ENCODE measurements around the gene IQSEC3.

IQSEC3 gene

GRCh38 chr12:144650-145284, 78.2 kb downstream of the IQSEC3 start:
- DNase-seq, result no peak

- DNase-seq, result no peak
These were observed 78.9 kb downstream of the IQSEC3 start for GRCh38 chr12:145369-145960.

GRCh38 chr12:147242-147641, 80.7 kb downstream of the IQSEC3 start:
- DNase-seq, result no peak

- no peak for DNase-seq
These were observed 82.3 kb downstream of the IQSEC3 start for GRCh38 chr12:148676-149416.

- DNase-seq, result no peak
These were observed 85.0 kb downstream of the IQSEC3 start for GRCh38 chr12:151579-151978.

- DNase-seq, result no peak
These were observed 85.9 kb downstream of the IQSEC3 start for GRCh38 chr12:152440-152839.

GRCh38 chr12:153080-153746, 86.6 kb downstream of the IQSEC3 start:
- DNase-seq, result peak; percentile 50

- no peak for DNase-seq
These were observed 87.5 kb downstream of the IQSEC3 start for GRCh38 chr12:154058-154457.

- DNase-seq, result no peak
These were observed 88.4 kb downstream of the IQSEC3 start for GRCh38 chr12:155006-155405.

- no peak for DNase-seq
These were observed 89.1 kb downstream of the IQSEC3 start for GRCh38 chr12:155646-156045.

GRCh38 chr12:156945-157344, 90.4 kb downstream of the IQSEC3 start:
- no peak for DNase-seq

GRCh38 chr12:157644-158043, 91.1 kb downstream of the IQSEC3 start:
- no peak for DNase-seq

GRCh38 chr12:159156-159782, 92.7 kb downstream of the IQSEC3 start:
- DNase-seq, result no peak

GRCh38 chr12:160858-161257, 94.3 kb downstream of the IQSEC3 start:
- DNase-seq, result no peak

- DNase-seq, result no peak
These were observed 95.3 kb downstream of the IQSEC3 start for GRCh38 chr12:161823-162222.

- no peak for DNase-seq
These were observed 96.1 kb downstream of the IQSEC3 start for GRCh38 chr12:162467-163307.

GRCh38 chr12:163406-163986, 96.9 kb downstream of the IQSEC3 start:
- no peak for DNase-seq

GRCh38 chr12:164207-164606, 97.6 kb downstream of the IQSEC3 start:
- DNase-seq, result no peak

GRCh38 chr12:165862-166368, 99.3 kb downstream of the IQSEC3 start:
- no peak for DNase-seq

GRCh38 chr12:166425-167075, 100.0 kb downstream of the IQSEC3 start:
- DNase-seq, result no peak

- no peak for DNase-seq
These were observed 101.5 kb downstream of the IQSEC3 start for GRCh38 chr12:167959-168600.
